ENCODE results near the gene CLUH.

The CLUH gene

DNA sequence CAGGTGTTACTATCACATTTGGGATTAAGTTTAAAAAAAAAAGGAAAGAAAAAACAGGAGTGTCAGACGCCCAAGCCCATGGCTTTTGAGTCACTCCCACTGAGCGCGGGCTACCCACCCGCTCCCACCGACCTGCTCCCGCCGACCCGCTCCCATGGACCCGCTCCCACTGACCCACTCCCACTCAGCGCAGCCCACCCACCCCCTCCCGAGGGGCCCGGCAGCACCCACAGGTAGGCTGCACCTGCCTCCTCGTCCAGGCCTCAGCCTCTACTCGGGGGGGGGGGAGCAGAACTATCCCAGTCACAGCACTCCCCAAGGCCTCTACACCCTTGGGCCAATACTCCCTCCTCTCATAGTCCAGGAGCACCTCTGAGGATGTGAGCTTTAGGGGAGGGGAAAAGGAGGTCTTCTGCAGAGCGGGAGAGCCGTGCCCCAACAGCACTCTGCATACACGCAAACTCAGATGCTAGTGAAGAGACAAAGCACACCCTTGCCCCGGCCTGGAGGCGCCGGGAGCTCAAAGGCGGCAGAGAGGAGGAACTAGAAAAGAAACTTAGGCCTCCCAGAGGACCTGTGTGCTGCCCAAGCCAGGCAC is 2.9 kb downstream of the CLUH start:
- H3K27ac ChIP-seq, result peak overlapping the region; percentile 92
- no peak for TF ChIP-seq CTCF (conservative IDR thresholded peaks at IDR 0.05)

GRCh38 chr17:2707721-2708584 is 3.6 kb downstream of the CLUH start:
- TF ChIP-seq CTCF (conservative IDR thresholded peaks at IDR 0.05), result peak; percentile 61
- peak overlapping the region; percentile 92; the same call in 1 of the 2 replicates for H3K27ac ChIP-seq

DNA sequence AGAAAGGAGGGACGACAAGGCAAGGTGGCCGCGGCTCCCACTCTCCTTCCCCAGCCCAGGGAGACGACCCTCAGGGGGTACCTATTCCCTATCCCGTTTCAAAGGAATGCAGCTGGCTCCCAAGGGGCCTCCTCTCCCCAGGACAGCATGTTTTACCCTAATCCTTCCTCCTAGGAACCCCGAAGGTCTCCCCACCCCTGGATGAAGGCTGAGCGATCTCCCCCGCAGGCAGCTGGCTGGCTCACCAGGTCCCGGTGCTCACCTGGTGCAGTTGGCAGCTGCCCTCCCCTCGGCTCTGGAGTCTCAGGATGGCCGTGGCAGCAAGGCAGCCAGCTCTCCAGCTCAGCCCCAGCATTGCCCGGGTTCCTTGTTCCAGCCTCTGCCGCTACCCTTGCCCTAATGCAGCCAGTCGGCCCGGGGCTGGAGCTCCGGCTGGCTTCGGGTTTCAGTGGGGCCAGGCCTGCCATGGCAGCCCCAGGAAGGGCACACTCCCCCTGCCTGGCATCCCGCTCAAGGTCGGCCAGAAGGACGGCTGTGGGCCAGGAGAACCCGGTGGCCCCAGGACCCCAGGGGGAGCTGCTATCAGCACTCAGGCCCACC is 4.6 kb downstream of the CLUH start:
- peak overlapping the region; percentile 92; the same call in 1 of the 2 replicates for H3K27ac ChIP-seq
- TF ChIP-seq CTCF (conservative IDR thresholded peaks at IDR 0.05), result no peak

DNA sequence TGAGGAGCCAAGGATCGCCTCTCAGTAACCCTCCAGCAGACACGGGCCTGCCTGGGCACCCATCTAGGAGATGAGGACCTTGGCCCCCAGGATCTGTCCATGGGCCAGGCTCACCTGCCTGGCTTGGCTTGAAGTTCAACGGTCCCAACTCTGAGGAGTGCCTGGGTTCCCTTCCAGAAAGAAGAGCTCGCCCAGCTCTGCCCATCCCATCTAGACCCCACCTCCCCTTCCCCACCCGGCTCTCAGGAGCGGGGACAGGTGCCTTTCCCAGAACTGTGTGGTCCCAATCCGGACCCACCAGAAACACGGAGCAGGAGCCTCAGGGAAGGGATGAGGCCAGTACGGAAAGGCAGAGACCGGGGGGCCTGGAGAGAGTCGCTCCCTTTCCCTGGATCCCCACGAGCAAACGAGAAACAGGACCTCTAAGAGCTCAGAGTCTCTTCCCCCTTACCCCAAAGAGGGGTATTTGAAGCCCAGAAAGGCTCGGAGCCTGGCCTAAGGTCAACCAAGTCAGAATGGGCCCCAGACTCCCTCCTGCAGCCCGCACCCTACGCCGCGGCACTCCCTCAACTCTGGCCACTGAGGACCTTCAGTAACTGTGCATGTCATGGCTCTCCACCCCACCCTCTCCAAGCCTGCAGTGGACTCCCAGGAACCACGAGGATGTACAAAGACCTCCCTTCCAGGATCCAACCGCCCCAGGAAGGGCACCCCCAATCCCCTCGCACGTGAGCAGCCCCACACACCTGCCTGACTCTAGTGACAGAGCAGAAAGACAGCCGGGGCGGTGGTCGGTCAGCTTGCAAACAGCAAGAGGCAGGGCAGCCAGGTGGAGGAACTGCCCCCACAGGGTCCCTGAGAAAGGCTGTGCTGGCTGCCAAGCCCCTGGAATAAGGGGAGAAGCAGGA is 5.4 kb downstream of the CLUH start:
- TF ChIP-seq CTCF (conservative IDR thresholded peaks at IDR 0.05), result no peak
- H3K27ac ChIP-seq, result peak overlapping the region; percentile 92; the same call in 1 of the 2 replicates

- no peak overlapping the region; the same call in 1 of the 2 replicates for H3K27ac ChIP-seq
Measured at GRCh38 chr17:2705263-2705662, 6.3 kb downstream of the CLUH start.

DNA sequence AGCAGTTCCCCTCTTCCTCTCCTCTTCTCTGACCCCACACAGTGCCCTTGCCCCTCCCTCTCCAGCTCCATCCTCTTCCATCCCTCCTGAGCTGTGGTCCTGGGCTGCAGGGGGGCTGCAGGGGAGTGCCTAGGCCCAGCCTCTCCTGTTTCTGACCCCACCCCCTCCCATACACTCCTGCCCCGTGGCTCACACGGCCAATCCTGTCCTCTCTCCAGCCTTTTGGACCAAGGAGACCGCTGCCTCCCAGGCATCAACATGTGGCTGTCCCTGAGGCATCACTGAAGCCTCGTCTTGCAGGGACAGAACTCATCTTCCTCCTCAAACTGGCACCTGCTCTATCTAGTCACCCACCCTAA is 6.7 kb downstream of the CLUH start:
- no peak overlapping the region for H3K27ac ChIP-seq
- TF ChIP-seq CTCF (conservative IDR thresholded peaks at IDR 0.05), result no peak

More at GRCh38 chr17:2705263-2705662, 6.3 kb downstream of the CLUH start:
- no peak for TF ChIP-seq CTCF (conservative IDR thresholded peaks at IDR 0.05)

All from VCaP (cell line).